ENCODE data around the gene ARHGEF19. TPM values are rescaled to one million over a fixed set of nuclear protein-coding genes. Genes with fewer than 3 reads are reported as not detected.

ARHGEF19 gene
- total RNA-seq, 1 experiment from 2014 or later = 21.1 TPM

DNA sequence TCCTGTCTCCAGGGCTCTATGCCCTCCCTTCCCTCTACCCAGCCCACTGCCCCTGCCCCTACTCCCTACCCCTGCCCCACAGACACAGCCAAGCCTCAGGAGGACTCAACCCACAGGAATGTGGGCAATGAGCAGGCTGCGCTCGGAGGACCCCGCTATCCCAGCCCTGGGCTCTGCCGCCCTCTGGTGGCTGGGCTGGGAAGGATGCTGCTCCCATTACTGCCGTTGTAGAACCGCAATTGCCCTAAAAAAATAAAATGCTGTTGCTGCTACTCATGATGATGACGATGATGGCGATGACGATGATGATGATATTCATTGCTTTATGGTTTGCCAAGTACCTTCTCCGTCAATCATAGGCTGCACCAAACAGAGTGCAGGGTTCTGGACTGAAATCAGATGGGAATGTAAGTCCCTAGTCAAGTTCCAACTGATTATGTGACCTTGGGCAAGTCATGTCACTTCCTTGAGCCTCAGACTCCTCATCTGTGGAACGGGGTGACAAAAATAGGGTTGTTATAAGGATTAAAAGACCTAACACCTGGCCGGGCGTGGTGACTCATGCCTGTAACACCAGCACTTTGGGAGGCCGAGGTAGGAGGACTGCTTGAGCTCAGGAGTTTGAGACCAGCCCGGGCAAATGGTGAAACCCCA, 24.6 kb downstream of the ARHGEF19 start:
- H3K9me3 ChIP-seq (ENCODE audit: control insufficient read depth, low read depth, low read length) = no peaks in the 10 kb centered on the region
- no peak overlapping the region for H3T11ph ChIP-seq (ENCODE audit: low read length)
- no peaks in the 10 kb centered on the region for H3K79me1 ChIP-seq (ENCODE audit: insufficient read depth, low read depth, low read length, poor library complexity, severe bottlenecking)
- peak; percentile 82 for DNase-seq
- no peak overlapping the region for H3K56ac ChIP-seq (ENCODE audit: insufficient read length, low read depth, low read length)
- H3K27me3 ChIP-seq (ENCODE audit: insufficient read depth, low read length) = no peaks in the 10 kb centered on the region
- no peak overlapping the region for H2AK5ac ChIP-seq (ENCODE audit: insufficient read length, low read length)
- no peaks in the 10 kb centered on the region for H3K79me2 ChIP-seq (ENCODE audit: insufficient read depth, low read length)
- no peak overlapping the region for H3K14ac ChIP-seq (ENCODE audit: insufficient read depth, low read length)
- no peaks in the 10 kb centered on the region for H3K36me3 Mint-ChIP-seq (ENCODE audit: insufficient read depth in 1 of 3, low read depth in 3 of 3)
- H3K23me2 ChIP-seq (ENCODE audit: insufficient read length, low read depth, low read length, poor library complexity, severe bottlenecking) = no peaks in the 10 kb centered on the region
- TF ChIP-seq, protein P1, sequence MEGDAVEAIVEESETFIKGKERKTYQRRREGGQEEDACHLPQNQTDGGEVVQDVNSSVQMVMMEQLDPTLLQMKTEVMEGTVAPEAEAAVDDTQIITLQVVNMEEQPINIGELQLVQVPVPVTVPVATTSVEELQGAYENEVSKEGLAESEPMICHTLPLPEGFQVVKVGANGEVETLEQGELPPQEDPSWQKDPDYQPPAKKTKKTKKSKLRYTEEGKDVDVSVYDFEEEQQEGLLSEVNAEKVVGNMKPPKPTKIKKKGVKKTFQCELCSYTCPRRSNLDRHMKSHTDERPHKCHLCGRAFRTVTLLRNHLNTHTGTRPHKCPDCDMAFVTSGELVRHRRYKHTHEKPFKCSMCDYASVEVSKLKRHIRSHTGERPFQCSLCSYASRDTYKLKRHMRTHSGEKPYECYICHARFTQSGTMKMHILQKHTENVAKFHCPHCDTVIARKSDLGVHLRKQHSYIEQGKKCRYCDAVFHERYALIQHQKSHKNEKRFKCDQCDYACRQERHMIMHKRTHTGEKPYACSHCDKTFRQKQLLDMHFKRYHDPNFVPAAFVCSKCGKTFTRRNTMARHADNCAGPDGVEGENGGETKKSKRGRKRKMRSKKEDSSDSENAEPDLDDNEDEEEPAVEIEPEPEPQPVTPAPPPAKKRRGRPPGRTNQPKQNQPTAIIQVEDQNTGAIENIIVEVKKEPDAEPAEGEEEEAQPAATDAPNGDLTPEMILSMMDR (conservative IDR thresholded peaks at IDR 0.05) = peak; percentile 98
- no peak overlapping the region for H2BK15ac ChIP-seq (ENCODE audit: low read depth, low read length)
- H3K4me1 Mint-ChIP-seq = peaks cover 0 to 5% of the 10 kb centered on the region in 2 experiments; a peak in 2 of 4 replicates
- H3K18ac ChIP-seq (ENCODE audit: insufficient read length, low read depth, low read length) = no peak overlapping the region
- no peak overlapping the region for H2AFZ ChIP-seq (ENCODE audit: low read length)
- no peak overlapping the region for H2BK120ac ChIP-seq (ENCODE audit: low read depth, low read length, poor library complexity, severe bottlenecking)
- no peak overlapping the region; a peak in 1 of 7 replicates for H3K27ac Mint-ChIP-seq
- H3K4ac ChIP-seq (ENCODE audit: low read depth, low read length) = no peak overlapping the region
- no peak overlapping the region for H2BK12ac ChIP-seq (ENCODE audit: insufficient read length, low read depth, low read length)
- no peak overlapping the region for H3K27ac ChIP-seq (ENCODE audit: insufficient read length, low read depth, low read length)
- H2BK5ac ChIP-seq (ENCODE audit: insufficient read length, low read length) = no peak overlapping the region
- H4K5ac ChIP-seq (ENCODE audit: insufficient read length, low read depth, low read length) = no peak overlapping the region
- H3K23ac ChIP-seq (ENCODE audit: insufficient read length, low read depth, low read length) = no peak overlapping the region
- H3K9ac ChIP-seq (ENCODE audit: extremely low read depth, insufficient read length, low read length) = no peak overlapping the region
- peaks cover 12% of the 10 kb centered on the region for H3K27me3 Mint-ChIP-seq (ENCODE audit: low read depth)
- no peak overlapping the region for H3K4me2 ChIP-seq (ENCODE audit: insufficient read depth, insufficient read length, low read length)
- no peak overlapping the region for H2BK20ac ChIP-seq (ENCODE audit: low read depth, low read length, poor library complexity, severe bottlenecking)
- no peaks in the 10 kb centered on the region for H3K9me3 Mint-ChIP-seq
- no peaks in the 10 kb centered on the region for H4K20me1 ChIP-seq (ENCODE audit: control insufficient read depth, insufficient read depth, insufficient read length)
- no peak overlapping the region for H3K4me3 Mint-ChIP-seq
- H4K91ac ChIP-seq (ENCODE audit: insufficient read length, low read depth, low read length) = no peak overlapping the region
- no peak overlapping the region for H4K8ac ChIP-seq (replicated peaks; ENCODE audit: insufficient read length, low read depth, low read length)
- H3K4me1 ChIP-seq (ENCODE audit: insufficient read depth, low read length) = no peaks in the 10 kb centered on the region
- WGBS (ENCODE audit: extremely low coverage, insufficient read length, low lambda C conversion rate) = no CpG with 5 or more reads among the region's 15 CpGs
